ENCODE results near the gene RAB3IL1.

Gene RAB3IL1

GRCh38 chr11:61959678-61960077 is 42.3 kb upstream of the RAB3IL1 start:
- no peaks in the 10 kb centered on the region for H3K9me3 ChIP-seq (ENCODE audit: insufficient read depth, low read length)
- H3K9ac ChIP-seq (ENCODE audit: low read length), result no peak overlapping the region

GRCh38 chr11:61959114-61959513 is 41.7 kb upstream of the RAB3IL1 start:
- no peaks in the 10 kb centered on the region; the same call in 1 of the 2 replicates for H3F3A ChIP-seq (ENCODE audit: insufficient read depth)
- no peak overlapping the region for H3K4me3 ChIP-seq (ENCODE audit: insufficient read depth, low read length, poor library complexity, severe bottlenecking)
- H3K9me3 ChIP-seq (ENCODE audit: insufficient read depth, low read length), result no peaks in the 10 kb centered on the region
- H3K79me2 ChIP-seq (ENCODE audit: insufficient read depth, low read length), result no peaks in the 10 kb centered on the region
- H3K9me2 ChIP-seq (replicated peaks; ENCODE audit: insufficient read depth, low read length), result no peaks in the 10 kb centered on the region
- H3K36me3 ChIP-seq (ENCODE audit: low read length), result peaks cover 3% of the 10 kb centered on the region; the same call in 1 of the 2 replicates
- H3K27me3 ChIP-seq (ENCODE audit: low read length), result no peaks in the 10 kb centered on the region
- no peak for TF ChIP-seq CTCF (IDR thresholded peaks at IDR 0.05; ENCODE audit: insufficient read depth, low read length, poor library complexity, severe bottlenecking)
- no peak for TF ChIP-seq EZH2phosphoT487 (conservative IDR thresholded peaks at IDR 0.05; ENCODE audit: low read length)
- no peak overlapping the region for H3K4me2 ChIP-seq (ENCODE audit: low read depth, low read length, poor library complexity, severe bottlenecking)
- H3K27ac ChIP-seq (ENCODE audit: low read depth, low read length), result no peak overlapping the region
- no peak overlapping the region for H3K9ac ChIP-seq (ENCODE audit: low read length)
- no peak overlapping the region for H2AFZ ChIP-seq (ENCODE audit: low read depth, low read length, severe bottlenecking)
- no peaks in the 10 kb centered on the region for H4K20me1 ChIP-seq (ENCODE audit: low read depth, low read length)

More at GRCh38 chr11:61959678-61960077, 42.3 kb upstream of the RAB3IL1 start:
- H3K27me3 ChIP-seq (ENCODE audit: low read length), result no peaks in the 10 kb centered on the region
- no peak overlapping the region for H3K27ac ChIP-seq (ENCODE audit: low read depth, low read length)
- H3K4me2 ChIP-seq (ENCODE audit: low read depth, low read length, poor library complexity, severe bottlenecking), result no peak overlapping the region
- no peak for TF ChIP-seq CTCF (IDR thresholded peaks at IDR 0.05; ENCODE audit: insufficient read depth, low read length, poor library complexity, severe bottlenecking)
- no peak for TF ChIP-seq EZH2phosphoT487 (conservative IDR thresholded peaks at IDR 0.05; ENCODE audit: low read length)
- H3K9me2 ChIP-seq (replicated peaks; ENCODE audit: insufficient read depth, low read length), result no peaks in the 10 kb centered on the region
- no peaks in the 10 kb centered on the region for H3K79me2 ChIP-seq (ENCODE audit: insufficient read depth, low read length)
- H3K36me3 ChIP-seq (ENCODE audit: low read length), result peaks cover 5% of the 10 kb centered on the region; the same call in 1 of the 2 replicates
- no peak overlapping the region for H3K4me3 ChIP-seq (ENCODE audit: insufficient read depth, low read length, poor library complexity, severe bottlenecking)
- no peak overlapping the region for H2AFZ ChIP-seq (ENCODE audit: low read depth, low read length, severe bottlenecking)
- no peaks in the 10 kb centered on the region; the same call in 1 of the 2 replicates for H3F3A ChIP-seq (ENCODE audit: insufficient read depth)
- H4K20me1 ChIP-seq (ENCODE audit: low read depth, low read length), result no peaks in the 10 kb centered on the region

- Histone ChIP-seq H3K27me3 (ENCODE audit: low read length) (no peaks in the 10 kb centered on the region), H3K4me2 (ENCODE audit: low read depth, low read length, poor library complexity, severe bottlenecking) (no peak overlapping the region), H4K20me1 (ENCODE audit: low read depth, low read length) (no peaks in the 10 kb centered on the region), H3K9me3 (ENCODE audit: insufficient read depth, low read length) (no peaks in the 10 kb centered on the region), H3K4me3 (ENCODE audit: insufficient read depth, low read length, poor library complexity, severe bottlenecking) (no peak overlapping the region), H3K79me2 (ENCODE audit: insufficient read depth, low read length) (no peaks in the 10 kb centered on the region), H3F3A (ENCODE audit: insufficient read depth) (no peaks in the 10 kb centered on the region), H2AFZ (ENCODE audit: low read depth, low read length, severe bottlenecking) (no peak overlapping the region), H3K9ac (ENCODE audit: low read length) (no peak overlapping the region), H3K27ac (ENCODE audit: low read depth, low read length) (no peak overlapping the region), H3K9me2 (replicated peaks; ENCODE audit: insufficient read depth, low read length) (no peaks in the 10 kb centered on the region), H3K36me3 (ENCODE audit: low read length) (no peaks in the 10 kb centered on the region)
- TF ChIP-seq EZH2phosphoT487 (conservative IDR thresholded peaks at IDR 0.05; ENCODE audit: low read length) (no peak), CTCF (IDR thresholded peaks at IDR 0.05; ENCODE audit: insufficient read depth, low read length, poor library complexity, severe bottlenecking) (no peak)
These were observed 41.2 kb upstream of the RAB3IL1 start for GRCh38 chr11:61958590-61958989.

All from SU-DHL-6 (cell line).